H9 (cell line): Measurements from ENCODE around the gene SDC4. TPM values are rescaled to one million over a fixed set of nuclear protein-coding genes. Genes with fewer than 3 reads are reported as not detected.
A peak's percentile ranks its signal among the peaks of the same experiment; 100 is the strongest.

Experiments
- DNase-seq: peaks from one replicate; pipeline ENCODE4 v3.0.0-alpha.2; 2017
- H2AFZ ChIP-seq: one replicate; pipeline ENCODE4 v1.6.1; 2013; ENCODE audit warnings: mild to moderate bottlenecking, low read length, control low read depth, moderate library complexity
- H2AK5ac ChIP-seq: 2 replicates; pipeline ENCODE4 v1.6.1; 2013; ENCODE audit warnings: low read length, control low read depth, mixed read lengths; ENCODE audit not compliant: insufficient read length
- H2BK120ac ChIP-seq: one replicate; pipeline ENCODE4 v1.6.1; 2013; ENCODE audit warnings: low read depth, mild to moderate bottlenecking, low read length, control low read depth, inconsistent platforms; ENCODE audit not compliant: poor library complexity, severe bottlenecking
- H2BK12ac ChIP-seq: 2 replicates; pipeline ENCODE4 v1.6.1; 2013; ENCODE audit warnings: low read length, control low read depth, mixed read lengths, low read depth; ENCODE audit not compliant: insufficient read length
- H2BK15ac ChIP-seq: 2 replicates; pipeline ENCODE4 v1.6.1; 2013; ENCODE audit warnings: low read depth, low read length, control low read depth
- H2BK20ac ChIP-seq: one replicate; pipeline ENCODE4 v1.6.1; 2013; ENCODE audit warnings: low read depth, mild to moderate bottlenecking, low read length, control low read depth, inconsistent platforms; ENCODE audit not compliant: poor library complexity, severe bottlenecking
- H2BK5ac ChIP-seq: 2 replicates; pipeline ENCODE4 v1.6.1; 2013; ENCODE audit warnings: low read length, control low read depth, mixed read lengths; ENCODE audit not compliant: insufficient read length
- H3K14ac ChIP-seq: 2 replicates; pipeline ENCODE4 v1.6.1; 2013; ENCODE audit warnings: low read length, control low read depth; ENCODE audit not compliant: insufficient read depth
- H3K18ac ChIP-seq: 2 replicates; pipeline ENCODE4 v1.6.1; 2013; ENCODE audit warnings: low read depth, mild to moderate bottlenecking, mixed read lengths, low read length, control low read depth; ENCODE audit not compliant: insufficient read length
- H3K23ac ChIP-seq: 2 replicates; pipeline ENCODE4 v1.6.1; 2013; ENCODE audit warnings: low read length, control low read depth, mixed read lengths, low read depth; ENCODE audit not compliant: insufficient read length
- H3K23me2 ChIP-seq: 2 replicates; pipeline ENCODE4 v1.6.1; 2013; ENCODE audit warnings: low read depth, mild to moderate bottlenecking, mixed read lengths, low read length, control low read depth; ENCODE audit not compliant: insufficient read length, poor library complexity, severe bottlenecking
- H3K27ac ChIP-seq: 2 replicates; pipeline ENCODE4 v1.5.1; 2013; ENCODE audit warnings: low read length, control low read depth, mixed read lengths, low read depth; ENCODE audit not compliant: insufficient read length
- H3K27me3 ChIP-seq: 2 replicates; pipeline ENCODE4 v1.6.1; 2013; ENCODE audit warnings: low read length, control low read depth, inconsistent platforms; ENCODE audit not compliant: insufficient read depth
- H3K4ac ChIP-seq: 2 replicates; pipeline ENCODE4 v1.6.1; 2013; ENCODE audit warnings: low read depth, mild to moderate bottlenecking, control low read depth, inconsistent platforms, low read length, moderate library complexity
- H3K4me1 ChIP-seq: 2 replicates; pipeline ENCODE4 v1.6.1; 2013; ENCODE audit warnings: low read length, control low read depth, inconsistent platforms; ENCODE audit not compliant: insufficient read depth
- H3K4me2 ChIP-seq: 2 replicates; pipeline ENCODE4 v1.6.1; 2013; ENCODE audit warnings: low read length, control low read depth, mixed read lengths; ENCODE audit not compliant: insufficient read length, insufficient read depth
- H3K56ac ChIP-seq: 2 replicates; pipeline ENCODE4 v1.6.1; 2013; ENCODE audit warnings: low read depth, mild to moderate bottlenecking, mixed read lengths, low read length, control low read depth; ENCODE audit not compliant: insufficient read length
- H3K79me1 ChIP-seq: 2 replicates; pipeline ENCODE4 v1.6.1; 2013; ENCODE audit warnings: low read depth, mild to moderate bottlenecking, moderate library complexity, low read length, control low read depth, inconsistent platforms; ENCODE audit not compliant: insufficient read depth, poor library complexity, severe bottlenecking
- H3K79me2 ChIP-seq: 2 replicates; pipeline ENCODE4 v1.6.1; 2013; ENCODE audit warnings: low read length, control low read depth, inconsistent platforms; ENCODE audit not compliant: insufficient read depth
- H3K9ac ChIP-seq: 2 replicates; pipeline ENCODE4 v1.6.1; 2013; ENCODE audit warnings: low read length, control low read depth, mixed read lengths; ENCODE audit not compliant: insufficient read length; ENCODE audit errors: extremely low read depth
- H3K9me3 ChIP-seq: one replicate; pipeline ENCODE4 v1.6.1; 2013; ENCODE audit warnings: low read depth, low read length, inconsistent platforms; ENCODE audit not compliant: control insufficient read depth
- H3T11ph ChIP-seq: one replicate; pipeline ENCODE4 v1.6.1; 2013; ENCODE audit warnings: mild to moderate bottlenecking, low read length, control low read depth, inconsistent platforms
- H4K20me1 ChIP-seq: one replicate; pipeline ENCODE4 v1.6.1; 2013; ENCODE audit not compliant: control insufficient read depth, insufficient read length, insufficient read depth
- H4K5ac ChIP-seq: 2 replicates; pipeline ENCODE4 v1.6.1; 2013; ENCODE audit warnings: low read depth, mild to moderate bottlenecking, mixed read lengths, low read length, control low read depth; ENCODE audit not compliant: insufficient read length
- H4K8ac ChIP-seq: replicated peaks from 2 replicates; pipeline ENCODE4 v1.6.1; 2013; ENCODE audit warnings: low read length, control low read depth, mixed read lengths, low read depth; ENCODE audit not compliant: insufficient read length
- H4K91ac ChIP-seq: 2 replicates; pipeline ENCODE4 v1.6.1; 2013; ENCODE audit warnings: low read depth, mild to moderate bottlenecking, moderate library complexity, mixed read lengths, low read length, control low read depth; ENCODE audit not compliant: insufficient read length
- H3K27ac Mint-ChIP-seq, 3 experiments: 2 replicates in 2 of 3; 3 replicates in 1 of 3; pipeline ENCODE4 v1.8.0; 2020 to 2021; ENCODE audit warnings: mixed read lengths in 3 of 3, mild to moderate bottlenecking in 1 of 3, moderate library complexity in 1 of 3
- H3K27me3 Mint-ChIP-seq: 2 replicates; pipeline ENCODE4 v1.8.0; 2021; ENCODE audit warnings: low read depth, mild to moderate bottlenecking, moderate library complexity, mixed read lengths
- H3K36me3 Mint-ChIP-seq, 3 experiments: 2 replicates in 2 of 3; 3 replicates in 1 of 3; pipeline ENCODE4 v1.8.0; 2020 to 2021; ENCODE audit warnings: low read depth in 3 of 3, mixed read lengths in 3 of 3; ENCODE audit not compliant: insufficient read depth in 1 of 3
- H3K4me1 Mint-ChIP-seq, 2 experiments: 2 replicates each; pipeline ENCODE4 v1.8.0; 2020; ENCODE audit warnings: mixed read lengths in 2 of 2
- H3K4me3 Mint-ChIP-seq, 2 experiments: 2 replicates in 1 of 2; 3 replicates in 1 of 2; pipeline ENCODE4 v1.8.0; 2020 to 2021; ENCODE audit warnings: mild to moderate bottlenecking in 2 of 2, mixed read lengths in 2 of 2, moderate library complexity in 1 of 2
- H3K9me3 Mint-ChIP-seq, 2 experiments: 2 replicates in 1 of 2; 3 replicates in 1 of 2; pipeline ENCODE4 v1.8.0; 2020; ENCODE audit warnings: mild to moderate bottlenecking in 2 of 2, mixed read lengths in 2 of 2, moderate library complexity in 1 of 2
- CTCF ChIP-seq: fragments of 200-600 bp; sonication (generic); conservative IDR thresholded peaks from 3 replicates; pipeline ENCODE4 v1.8.0; 2021; ENCODE audit warnings: antibody characterized with exemption, mild to moderate bottlenecking
- WGBS: extraction: QIAGEN DNeasy Blood & Tissue Kit; methylation state at CpG from one replicate; pipeline ENCODE4 v1.1.7; 2013; ENCODE audit warnings: missing lambda C conversion rate, low lambda C conversion rate, mixed read lengths; ENCODE audit not compliant: insufficient read length; ENCODE audit errors: extremely low coverage; 5-methylcytosine and 5-hydroxymethylcytosine counted together
- total RNA-seq: library from RNA; stranded (reverse); gene quantifications from 2 replicates; pipeline ENCODE4 v1.2.1, GENCODE V29; 2021

Gene SDC4
- total RNA-seq, 1 experiment from 2014 or later = 50.7 TPM

- H3K36me3 Mint-ChIP-seq = peaks cover 8 to 55% (median 55%) of the 10 kb centered on the region in 3 experiments; a peak in 6 of 7 replicates
- H3K9ac ChIP-seq = no peak overlapping the region
- no peak overlapping the region for H3K14ac ChIP-seq
- no peak overlapping the region for H3K4me3 Mint-ChIP-seq
- H4K91ac ChIP-seq = no peak overlapping the region
- H3T11ph ChIP-seq = no peak overlapping the region
- H3K79me2 ChIP-seq = no peaks in the 10 kb centered on the region
- no peak overlapping the region for H3K56ac ChIP-seq
- no peak overlapping the region for H3K23ac ChIP-seq
- no peak for DNase-seq
- no peak overlapping the region for H3K18ac ChIP-seq
- no peaks in the 10 kb centered on the region for H3K9me3 Mint-ChIP-seq
- no peaks in the 10 kb centered on the region for H3K9me3 ChIP-seq
- no peak overlapping the region for H2AK5ac ChIP-seq
- no peak overlapping the region for H2BK20ac ChIP-seq
- H3K27me3 Mint-ChIP-seq = no peaks in the 10 kb centered on the region
- no peaks in the 10 kb centered on the region for H4K20me1 ChIP-seq
- H3K4me1 ChIP-seq = no peaks in the 10 kb centered on the region
- no peaks in the 10 kb centered on the region for H3K27me3 ChIP-seq
- H2AFZ ChIP-seq = no peak overlapping the region
- H3K27ac Mint-ChIP-seq = no peak overlapping the region
- no peak overlapping the region for H2BK120ac ChIP-seq
- no peak overlapping the region for H3K27ac ChIP-seq
- no peaks in the 10 kb centered on the region for H3K79me1 ChIP-seq
- no peak overlapping the region for H2BK12ac ChIP-seq
- H2BK5ac ChIP-seq = no peak overlapping the region
- no CpG with 5 or more reads among the region's 7 CpGs for WGBS
- no peak overlapping the region for H2BK15ac ChIP-seq
- H3K4me2 ChIP-seq = no peak overlapping the region
- no peak overlapping the region for H4K5ac ChIP-seq
- no peak overlapping the region for H4K8ac ChIP-seq
- 0 out of 3 replicates have a peak, but pooled peaks have one; percentile 13 for TF ChIP-seq CTCF
- no peak overlapping the region for H3K4ac ChIP-seq
- H3K23me2 ChIP-seq = no peaks in the 10 kb centered on the region
- H3K4me1 Mint-ChIP-seq = peaks cover 0 to 10% of the 10 kb centered on the region in 2 experiments; a peak in 1 of 4 replicates
These were observed 18.5 kb downstream of the SDC4 start for GRCh38 chr20:45329497-45330319.
